GM18951 (cell line): ENCODE results near the gene BARX1.

Experiments
- POLR2A ChIP-seq: IDR thresholded peaks from 4 replicates; pipeline ENCODE4 v1.6.1; 2011; ENCODE audit warnings: mild to moderate bottlenecking; ENCODE audit not compliant: insufficient read length, insufficient read depth; ENCODE audit errors: extremely low read depth
- in situ Hi-C: fragments of 300-500 bp; cut with MboI; formaldehyde crosslinking; loops from one replicate; pipeline ENCODE4 v1.12.0; 2022; ENCODE audit warnings: low sequenced_read_pairs, mixed read lengths, inconsistent platforms; ENCODE audit not compliant: unreplicated experiment

Gene BARX1

GRCh38 chr9:93952784-93953495, 2.2 kb downstream of the BARX1 start:
- no peak for TF ChIP-seq POLR2A
- in situ Hi-C loops: loop anchor here (25.0 kb wide), 1 partner anchor 266 kb away; no protein-coding TSS in a partner anchor

GRCh38 chr9:93952119-93952783, 2.9 kb downstream of the BARX1 start:
- in situ Hi-C loops: loop anchor here (25.0 kb wide), 1 partner anchor 265 kb away; no protein-coding TSS in a partner anchor
- no peak for TF ChIP-seq POLR2A

GRCh38 chr9:93951655-93952118, 3.5 kb downstream of the BARX1 start:
- in situ Hi-C loops: loop anchor here (25.0 kb wide), 1 partner anchor 264 kb away; no protein-coding TSS in a partner anchor

GRCh38 chr9:93950619-93951601, 4.2 kb downstream of the BARX1 start:
- no peak for TF ChIP-seq POLR2A
- in situ Hi-C loops: loop anchor here (25.0 kb wide), 1 partner anchor 264 kb away; no protein-coding TSS in a partner anchor

More at GRCh38 chr9:93951655-93952118, 3.5 kb downstream of the BARX1 start:
- TF ChIP-seq POLR2A: no peak

- TF ChIP-seq POLR2A: no peak
- in situ Hi-C loops: loop anchor here (25.0 kb wide), 1 partner anchor 263 kb away; no protein-coding TSS in a partner anchor
Measured at GRCh38 chr9:93949694-93950449, 5.3 kb downstream of the BARX1 start.

- no peak for TF ChIP-seq POLR2A
- in situ Hi-C loops: no loop called here
Measured at GRCh38 chr9:93949073-93949693, 6.0 kb downstream of the BARX1 start.

GRCh38 chr9:93948441-93949072, 6.6 kb downstream of the BARX1 start:
- in situ Hi-C loops: no loop called here
- TF ChIP-seq POLR2A: no peak

GRCh38 chr9:93947409-93948070, 7.6 kb downstream of the BARX1 start:
- TF ChIP-seq POLR2A: no peak
- in situ Hi-C loops: no loop called here

GRCh38 chr9:93946338-93946712, 8.8 kb downstream of the BARX1 start:
- in situ Hi-C loops: no loop called here
- TF ChIP-seq POLR2A: no peak

GRCh38 chr9:93945400-93946337, 9.5 kb downstream of the BARX1 start:
- in situ Hi-C loops: no loop called here
- no peak for TF ChIP-seq POLR2A

- in situ Hi-C loops: no loop called here
- no peak for TF ChIP-seq POLR2A
Measured at GRCh38 chr9:93944011-93944410, 11.1 kb downstream of the BARX1 start.
